Endometrium (tissue), 2 donors: ENCODE results near the gene TANGO6.

Experiments used
- FAIRE-seq: peaks from 2 replicates; lab custom pipeline; 2012; peaks lifted over from hg19 to GRCh38; lab: Jason Lieb, UNC
- donor health status: control.
- donor health status: control.

The TANGO6 gene

DNA sequence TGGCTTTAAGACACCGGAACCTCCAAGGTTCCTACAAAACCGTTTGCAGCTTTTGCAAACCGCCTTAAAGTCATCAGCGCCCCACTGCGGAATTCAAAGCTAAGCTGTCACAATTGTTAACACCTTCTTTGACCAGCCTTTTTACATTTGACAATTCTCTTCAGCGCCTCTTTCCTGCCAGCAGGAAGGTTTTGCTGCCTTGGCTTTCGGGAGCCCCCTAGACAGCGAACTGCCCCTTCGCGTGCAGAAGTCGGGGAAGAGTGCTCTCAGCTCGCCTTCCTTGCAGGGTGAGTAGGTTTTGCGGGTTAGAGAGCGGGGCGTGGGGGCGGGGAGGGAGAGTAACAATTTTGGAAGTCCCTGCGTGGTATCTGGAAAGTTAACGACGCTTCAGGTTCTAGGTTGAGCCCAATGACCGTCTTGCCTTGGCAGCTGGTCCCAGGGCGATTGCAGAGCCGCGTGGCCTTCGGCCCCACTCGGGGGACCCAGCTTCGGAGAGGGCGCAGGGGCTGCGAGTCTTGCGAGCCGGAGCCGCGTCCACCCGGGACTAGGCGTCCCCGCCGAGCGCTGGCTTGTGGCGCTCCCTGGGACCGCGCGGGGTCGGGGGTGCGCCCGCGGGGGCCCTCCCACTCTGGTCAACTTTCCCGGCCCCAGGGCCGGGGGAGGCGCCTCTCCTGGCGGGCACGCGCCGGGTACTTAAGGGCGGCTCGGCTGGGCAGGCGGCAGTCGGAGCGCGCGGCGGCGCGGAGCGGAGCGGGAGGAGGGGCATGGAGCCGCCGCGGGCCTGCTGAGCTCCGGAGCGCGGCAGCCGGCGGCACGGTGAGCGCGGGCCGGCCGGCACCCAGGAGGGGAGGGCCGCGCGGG, 262.4 kb downstream of the TANGO6 start, which contains the start of gene HAS3:
HAS3 (plus strand) TSS at position 153 of the 861 bp plus-strand sequence. CDS start 3,743 bp downstream, outside the sequence.
- FAIRE-seq = no peak

DNA sequence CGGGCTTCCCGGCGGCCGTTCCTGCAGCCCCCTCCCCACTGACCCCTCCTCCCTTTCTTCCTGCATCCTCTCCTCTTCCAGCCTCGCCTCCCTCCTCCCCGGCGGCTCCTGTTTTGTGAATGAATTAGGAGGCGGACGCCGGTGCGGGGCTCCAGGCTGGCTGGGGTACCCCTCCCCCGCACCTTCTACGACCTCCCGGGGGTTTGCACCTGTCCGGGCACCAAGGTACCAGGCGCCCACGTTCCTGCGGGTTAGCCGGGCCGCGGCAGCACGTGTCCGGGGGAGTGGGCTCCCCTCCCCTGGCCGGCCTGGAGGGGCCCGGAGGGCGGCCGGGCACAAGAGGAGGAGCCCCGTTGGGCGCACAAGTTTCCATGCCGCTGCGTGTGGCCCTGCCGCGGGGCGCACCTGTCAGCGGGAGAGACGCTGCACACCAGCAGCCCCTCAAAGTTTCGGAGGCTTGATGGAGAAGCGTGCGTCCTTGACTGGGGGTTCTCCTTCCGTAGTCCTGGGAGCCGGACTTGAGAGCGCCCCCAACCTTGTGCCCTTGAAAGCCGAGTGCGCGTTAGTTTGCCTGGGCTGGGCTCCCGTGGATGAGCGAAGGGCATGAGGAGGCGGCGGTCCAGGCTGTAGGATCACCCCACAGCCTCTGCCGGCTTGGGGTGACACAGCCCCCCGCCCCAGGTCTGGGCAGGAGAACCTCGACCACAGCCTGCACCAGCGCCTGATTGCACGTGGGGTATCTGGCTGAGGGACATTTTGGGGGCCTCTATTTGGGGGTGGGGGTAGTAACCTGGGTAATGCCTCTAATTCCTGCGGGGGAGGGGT, 263.4 kb downstream of the TANGO6 start:
- FAIRE-seq = no peak

GRCh38 chr16:69107316-69107962, 264.1 kb downstream of the TANGO6 start:
- no peak for FAIRE-seq

GRCh38 chr16:69108064-69108904, 265.0 kb downstream of the TANGO6 start:
- FAIRE-seq = no peak

GRCh38 chr16:69108905-69109252, 265.5 kb downstream of the TANGO6 start:
- FAIRE-seq = no peak

DNA sequence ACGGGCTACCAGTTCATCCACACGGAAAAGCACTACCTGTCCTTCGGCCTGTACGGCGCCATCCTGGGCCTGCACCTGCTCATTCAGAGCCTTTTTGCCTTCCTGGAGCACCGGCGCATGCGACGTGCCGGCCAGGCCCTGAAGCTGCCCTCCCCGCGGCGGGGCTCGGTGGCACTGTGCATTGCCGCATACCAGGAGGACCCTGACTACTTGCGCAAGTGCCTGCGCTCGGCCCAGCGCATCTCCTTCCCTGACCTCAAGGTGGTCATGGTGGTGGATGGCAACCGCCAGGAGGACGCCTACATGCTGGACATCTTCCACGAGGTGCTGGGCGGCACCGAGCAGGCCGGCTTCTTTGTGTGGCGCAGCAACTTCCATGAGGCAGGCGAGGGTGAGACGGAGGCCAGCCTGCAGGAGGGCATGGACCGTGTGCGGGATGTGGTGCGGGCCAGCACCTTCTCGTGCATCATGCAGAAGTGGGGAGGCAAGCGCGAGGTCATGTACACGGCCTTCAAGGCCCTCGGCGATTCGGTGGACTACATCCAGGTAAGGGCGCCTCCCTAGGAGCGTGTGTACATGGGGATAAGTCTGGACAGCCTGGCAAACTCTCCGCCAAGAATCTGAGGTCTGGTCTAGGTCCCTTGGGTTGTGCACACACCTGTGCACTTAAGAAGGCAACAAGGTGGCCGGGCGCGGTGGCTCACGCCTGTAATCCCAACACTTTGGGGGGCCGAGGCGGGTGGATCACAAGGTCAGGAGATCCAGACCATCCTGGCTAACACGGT, 266.3 kb downstream of the TANGO6 start:
- FAIRE-seq = no peak

GRCh38 chr16:69110406-69110805, 267.1 kb downstream of the TANGO6 start:
- no peak for FAIRE-seq

- FAIRE-seq = no peak
These were observed 268.0 kb downstream of the TANGO6 start for GRCh38 chr16:69111216-69111875.

DNA sequence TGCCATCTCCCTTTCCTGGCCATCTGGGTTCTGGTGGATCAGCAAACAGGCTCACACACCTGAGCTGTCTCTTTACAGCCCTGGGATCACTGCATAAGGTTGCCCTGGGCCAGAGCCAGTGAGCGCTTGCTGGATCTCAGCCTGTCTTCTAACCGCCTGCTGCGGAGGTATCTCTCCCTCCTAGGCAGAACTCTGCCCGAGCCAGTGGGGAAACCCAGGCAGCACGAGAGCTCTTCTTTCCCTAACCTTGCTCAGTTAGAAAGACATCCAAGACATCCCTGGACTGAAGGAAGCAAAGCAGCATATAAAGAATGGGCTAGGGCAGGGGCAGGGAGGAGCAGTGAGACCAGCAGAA, 268.5 kb downstream of the TANGO6 start:
- no peak for FAIRE-seq

DNA sequence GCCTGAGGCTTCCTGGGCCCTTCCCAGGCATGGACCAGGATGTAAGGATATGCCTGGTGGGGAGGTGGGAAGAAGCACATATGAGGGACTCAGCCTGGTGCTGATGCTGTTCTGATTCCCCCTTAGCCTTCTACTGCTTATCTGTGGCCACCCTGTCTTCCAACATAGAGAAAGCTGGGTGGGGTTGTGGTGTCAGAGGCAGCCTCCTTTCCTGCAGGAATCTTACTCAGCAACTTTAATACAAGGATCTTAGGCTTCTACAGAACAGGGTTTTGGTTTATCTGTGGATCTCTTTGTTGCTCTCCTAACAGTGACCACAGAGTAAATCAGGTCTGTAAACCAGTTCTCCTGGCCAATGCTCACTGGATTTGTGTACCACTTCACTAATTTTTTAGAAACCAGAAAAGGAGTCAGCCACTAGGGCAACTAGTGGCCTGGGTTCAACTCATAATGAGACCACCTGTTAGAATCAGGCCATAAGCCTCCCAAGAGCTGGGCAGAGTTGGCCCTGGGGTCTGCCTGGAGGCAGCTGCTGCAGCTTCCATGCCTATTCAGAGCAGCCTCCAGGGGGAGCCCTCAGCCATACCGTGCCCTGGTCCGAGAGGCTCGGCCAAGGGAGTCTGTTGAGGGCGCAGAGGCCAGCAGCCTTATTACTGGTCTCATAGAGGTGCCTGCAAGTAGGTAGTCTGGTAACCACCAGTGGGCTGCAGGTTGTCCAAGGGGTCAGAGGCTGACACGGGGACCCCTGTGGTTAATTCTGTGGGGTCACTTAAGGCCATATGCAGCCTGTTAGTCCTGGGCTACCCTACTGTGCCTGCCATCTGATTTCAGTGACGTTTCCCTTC, 269.2 kb downstream of the TANGO6 start:
- FAIRE-seq = no peak

DNA sequence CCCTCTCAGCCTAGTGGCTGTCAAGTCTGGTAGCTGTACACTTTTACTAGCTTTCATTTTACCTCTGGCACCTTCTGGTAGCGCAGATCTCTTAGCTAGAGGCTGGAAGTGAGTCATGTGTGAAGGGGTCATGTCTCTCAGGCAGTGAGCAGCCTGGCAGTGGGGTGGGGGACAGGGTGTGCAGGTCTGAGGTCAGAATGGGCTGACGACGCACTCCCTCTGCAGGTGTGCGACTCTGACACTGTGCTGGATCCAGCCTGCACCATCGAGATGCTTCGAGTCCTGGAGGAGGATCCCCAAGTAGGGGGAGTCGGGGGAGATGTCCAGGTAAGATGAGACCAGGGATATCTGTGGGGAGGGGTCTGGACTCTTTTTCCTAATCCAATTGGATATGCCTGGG, 269.9 kb downstream of the TANGO6 start:
- no peak for FAIRE-seq

- no peak for FAIRE-seq
These were observed 271.1 kb downstream of the TANGO6 start for GRCh38 chr16:69114346-69114975.

DNA sequence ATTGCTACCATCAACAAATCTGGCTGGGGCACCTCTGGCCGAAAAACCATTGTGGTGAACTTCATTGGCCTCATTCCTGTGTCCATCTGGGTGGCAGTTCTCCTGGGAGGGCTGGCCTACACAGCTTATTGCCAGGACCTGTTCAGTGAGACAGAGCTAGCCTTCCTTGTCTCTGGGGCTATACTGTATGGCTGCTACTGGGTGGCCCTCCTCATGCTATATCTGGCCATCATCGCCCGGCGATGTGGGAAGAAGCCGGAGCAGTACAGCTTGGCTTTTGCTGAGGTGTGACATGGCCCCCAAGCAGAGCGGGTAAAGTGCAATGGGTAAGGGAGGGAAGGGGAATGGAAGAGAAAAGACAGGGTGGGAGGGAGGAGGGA, 271.6 kb downstream of the TANGO6 start:
- FAIRE-seq = no peak

- no peak for FAIRE-seq
These were observed 272.0 kb downstream of the TANGO6 start for GRCh38 chr16:69115361-69115760.

DNA sequence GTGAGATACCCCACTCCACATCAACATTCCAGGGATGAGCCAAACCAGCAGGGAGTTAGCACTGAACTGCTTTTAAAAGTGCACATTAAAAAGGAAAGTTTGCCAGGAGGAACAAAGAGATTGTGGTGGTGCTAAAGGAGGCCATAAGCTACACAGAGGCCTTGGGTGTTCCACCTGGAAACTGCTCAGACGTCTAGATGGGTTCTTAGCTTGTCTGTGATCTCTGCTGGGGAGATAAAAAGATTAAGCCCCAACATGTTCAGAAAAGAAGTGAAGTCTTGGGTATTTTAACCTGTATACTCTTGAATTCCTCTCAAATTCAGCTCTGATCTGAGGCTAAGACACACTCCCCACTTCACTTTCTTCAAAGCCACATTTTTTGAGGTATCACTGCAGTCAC, 272.5 kb downstream of the TANGO6 start:
- no peak for FAIRE-seq

DNA sequence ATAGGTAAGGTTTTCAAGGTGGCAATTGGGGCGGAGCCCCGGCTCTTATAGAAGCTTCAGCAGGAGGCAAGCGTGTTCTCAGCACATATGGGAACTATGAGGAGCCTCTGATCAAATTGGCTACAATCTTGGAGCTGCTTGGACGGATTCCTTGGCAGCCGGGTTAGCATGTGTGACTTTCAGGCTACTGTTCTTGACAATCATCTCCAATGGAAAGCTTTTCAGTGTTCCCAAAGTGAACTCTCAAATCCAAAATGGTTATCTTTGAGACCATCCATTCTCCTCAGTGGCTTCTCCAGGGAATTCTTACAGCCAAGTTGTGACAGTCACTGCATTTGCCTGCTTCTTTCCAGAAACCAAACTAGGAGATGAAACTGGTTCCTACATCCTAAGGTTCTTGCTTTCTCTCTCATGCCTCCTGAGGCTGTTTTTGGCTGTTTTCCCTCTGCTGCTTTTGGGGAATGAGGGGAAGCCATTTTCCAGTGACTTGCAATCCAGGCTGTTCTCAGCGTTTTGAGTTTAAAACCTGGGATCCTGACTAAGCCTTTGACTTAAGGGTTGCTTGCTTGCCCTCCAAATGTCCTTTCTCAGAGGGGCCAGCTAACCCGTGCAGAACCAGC, 273.0 kb downstream of the TANGO6 start:
- FAIRE-seq = no peak

DNA sequence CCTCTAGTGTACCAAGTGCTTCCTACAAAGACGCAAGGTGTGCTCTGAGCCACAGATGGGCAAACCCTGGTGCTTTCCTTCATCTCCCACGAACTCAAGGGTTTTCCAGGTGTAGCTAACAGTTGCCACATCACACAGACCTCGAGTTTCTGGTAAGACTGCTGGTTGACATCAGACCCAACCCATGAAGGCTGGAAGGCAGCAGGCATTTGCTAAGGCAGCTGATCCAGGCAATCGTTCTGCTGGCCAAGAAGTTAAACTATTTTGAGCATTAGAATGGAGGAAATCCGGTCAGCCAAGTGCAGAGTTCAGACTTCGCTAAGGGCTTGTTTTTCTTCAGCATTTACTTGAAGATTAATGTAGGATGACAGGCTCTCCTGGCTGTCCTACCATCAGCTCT, 273.6 kb downstream of the TANGO6 start:
- FAIRE-seq = no peak

- no peak for FAIRE-seq
These were observed 275.1 kb downstream of the TANGO6 start for GRCh38 chr16:69118468-69118867.

- no peak for FAIRE-seq
These were observed 275.7 kb downstream of the TANGO6 start for GRCh38 chr16:69118994-69119393.
